Stimulated activated CD4-positive, alpha-beta T cell treated with anti-CD3 and anti-CD28 coated beads, Interleukin-4, amount 100 ng/mL, for 4 hours (primary cell): Measurements from ENCODE around the gene SHANK2.

Experiments
- DNase-seq, 2 experiments: peaks; one replicate each; pipeline ENCODE4 v3.0.0-alpha.2; 2020

Gene SHANK2

GRCh38 chr11:71252269-71252769 lies at the start of gene SHANK2:
Gene SHANK2 (minus strand): TSS chr11:71252577. CDS start chr11:71147326, 105,251 bp downstream.
- DNase-seq: no peak

DNA sequence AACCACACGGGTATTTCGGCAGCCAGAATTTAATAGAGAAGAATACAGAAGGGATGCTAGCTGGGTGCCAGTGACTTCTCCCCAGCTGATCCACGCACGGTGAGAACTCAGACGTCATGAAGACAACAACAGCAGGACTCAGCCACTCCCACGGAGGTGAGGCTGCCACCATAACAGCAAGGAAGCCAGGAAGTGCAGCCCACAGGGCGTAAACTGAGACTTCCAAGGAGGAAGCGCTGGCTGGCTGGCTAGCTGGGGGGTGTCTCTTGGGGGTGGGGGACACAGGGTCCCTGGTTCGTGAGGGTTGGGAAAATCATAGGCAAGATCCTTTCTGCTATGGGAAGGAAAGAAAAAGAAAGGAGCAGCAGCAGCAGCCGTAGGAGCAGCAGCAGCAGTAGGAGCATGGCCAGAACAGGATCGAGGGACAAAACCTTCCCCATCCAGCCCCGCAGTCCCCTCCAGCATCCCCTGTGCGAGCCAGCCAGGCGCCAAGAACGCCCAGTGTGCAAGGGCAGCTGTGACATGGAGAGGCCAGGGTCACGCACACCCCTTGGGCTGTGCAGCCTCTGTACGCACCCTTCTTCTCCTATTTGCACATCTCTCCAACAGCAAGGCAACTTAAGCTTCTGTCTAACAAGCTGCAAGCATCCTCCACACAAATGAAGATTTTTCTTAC lies 49.6 kb upstream of the SHANK2 start:
- DNase-seq: no peak

DNA sequence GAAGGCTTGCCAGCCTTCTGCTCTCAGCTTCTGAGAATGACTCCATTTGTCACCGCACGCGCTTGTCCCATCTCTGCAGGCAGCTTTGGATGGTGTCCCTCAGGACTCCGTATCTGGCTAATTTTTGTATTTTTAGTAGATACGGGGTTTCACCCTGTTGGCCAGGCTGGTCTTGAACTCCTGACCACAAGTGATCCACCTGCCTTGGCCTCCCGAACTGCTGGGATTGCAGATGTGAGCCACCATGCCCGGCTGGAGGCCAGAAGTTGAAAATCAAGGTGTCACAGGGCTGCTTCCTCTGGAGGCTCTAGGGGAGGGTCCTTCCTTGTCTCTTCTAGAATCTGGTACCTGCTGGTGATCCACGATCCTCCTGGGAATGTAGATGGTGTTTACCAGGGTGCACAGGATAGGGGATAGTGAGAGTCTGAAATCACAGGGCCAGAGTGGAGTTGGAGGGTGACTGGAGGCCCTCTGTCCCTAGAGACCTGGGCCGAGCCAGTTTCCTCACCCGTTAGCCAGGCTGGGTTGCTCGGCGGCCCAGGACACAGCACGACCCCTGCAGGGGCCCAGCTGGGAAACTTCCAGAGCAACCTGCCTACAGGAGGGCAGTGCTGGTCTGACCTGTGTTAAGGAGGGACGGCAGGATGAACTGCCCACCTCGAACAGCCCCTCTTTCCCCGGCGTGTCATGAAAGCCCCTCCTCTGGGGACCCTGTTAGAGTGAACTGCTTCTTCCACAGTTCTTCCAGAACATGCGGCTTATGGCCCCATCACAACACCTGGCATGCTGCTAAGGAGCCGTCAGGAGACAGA lies 48.9 kb upstream of the SHANK2 start:
- no peak for DNase-seq

DNA sequence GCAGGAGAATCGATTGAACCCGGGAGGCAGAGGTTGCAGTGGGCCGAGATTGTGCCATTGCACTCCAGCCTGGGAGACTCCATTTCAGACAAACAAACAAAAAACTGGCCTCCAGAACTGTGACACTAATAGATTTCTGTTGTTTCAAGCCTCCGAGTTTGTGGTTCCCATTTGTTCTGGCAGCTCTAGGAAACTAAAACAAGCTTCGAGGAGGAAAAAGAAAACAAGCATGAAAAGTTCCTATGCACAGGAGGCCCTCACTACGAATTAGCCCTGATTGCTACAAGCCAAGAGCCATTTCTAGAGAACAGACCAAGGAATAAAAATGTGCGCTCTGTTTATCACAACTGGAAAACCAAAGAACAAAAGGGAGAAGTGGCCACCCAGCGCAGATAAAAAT lies 47.8 kb upstream of the SHANK2 start:
- DNase-seq: no peak

DNA sequence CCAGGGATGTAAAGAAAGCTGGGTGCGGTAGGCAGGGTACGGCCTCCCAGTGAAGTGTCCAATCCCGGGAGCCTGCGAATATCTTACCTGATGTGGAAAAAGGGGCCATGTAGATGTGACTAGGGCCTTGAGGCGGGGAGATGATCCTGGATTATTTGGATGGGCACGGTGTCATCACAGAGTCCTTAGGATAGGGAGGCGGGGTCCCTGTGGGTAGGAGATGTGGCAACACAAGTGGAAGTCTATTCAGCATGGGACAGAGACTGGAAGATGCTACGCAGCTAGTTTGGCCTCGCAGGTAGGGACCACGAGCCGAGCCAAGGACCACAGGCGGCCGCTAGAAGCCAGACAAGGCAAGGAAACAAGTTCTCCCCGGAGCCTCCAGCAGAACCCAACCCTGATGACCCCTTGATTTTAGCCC lies 46.4 kb upstream of the SHANK2 start:
- DNase-seq: no peak

- DNase-seq: no peak
These were observed 45.7 kb upstream of the SHANK2 start for GRCh38 chr11:71298016-71298550.

- no peak for DNase-seq
These were observed 42.6 kb upstream of the SHANK2 start for GRCh38 chr11:71294846-71295600.

DNA sequence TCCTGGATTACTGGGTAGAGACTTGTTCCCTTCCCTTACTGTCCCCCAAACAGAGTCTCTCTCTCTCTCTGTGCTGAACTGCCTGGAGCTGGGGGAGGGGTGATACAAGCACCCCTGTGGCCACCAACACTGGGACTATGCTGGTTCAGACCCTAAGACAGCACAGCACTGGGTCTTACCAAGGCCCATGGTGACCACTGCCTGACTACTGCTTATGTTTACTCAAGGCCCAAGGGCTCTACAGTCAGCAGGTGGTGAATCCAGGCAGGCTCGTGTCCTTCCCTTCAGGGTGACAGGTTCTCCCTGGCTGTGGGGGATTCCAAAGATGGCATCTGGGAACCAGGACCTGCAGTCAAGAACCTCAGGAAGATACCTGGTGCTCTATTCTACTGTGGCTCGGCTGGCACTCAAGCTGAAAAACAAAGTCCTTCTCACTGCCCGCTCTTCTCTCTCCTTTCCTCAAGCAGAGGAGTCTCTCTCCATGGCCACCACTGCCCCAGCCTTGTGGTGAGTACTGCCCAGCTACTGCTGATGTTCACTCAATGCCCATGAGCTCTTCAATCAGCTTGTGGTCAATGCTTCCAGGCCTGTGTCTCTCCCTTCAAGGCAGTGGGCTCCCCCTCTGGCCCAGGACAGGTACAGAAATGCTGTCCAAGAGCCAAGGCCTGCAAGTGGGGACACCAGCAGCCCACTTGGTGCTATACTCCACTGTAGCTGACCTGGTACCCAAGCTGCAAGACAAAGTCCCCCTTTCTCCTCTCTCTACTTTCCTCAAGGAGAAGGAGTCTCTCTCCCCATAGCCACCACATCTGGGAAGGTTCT lies 41.8 kb upstream of the SHANK2 start:
- DNase-seq: no peak

DNA sequence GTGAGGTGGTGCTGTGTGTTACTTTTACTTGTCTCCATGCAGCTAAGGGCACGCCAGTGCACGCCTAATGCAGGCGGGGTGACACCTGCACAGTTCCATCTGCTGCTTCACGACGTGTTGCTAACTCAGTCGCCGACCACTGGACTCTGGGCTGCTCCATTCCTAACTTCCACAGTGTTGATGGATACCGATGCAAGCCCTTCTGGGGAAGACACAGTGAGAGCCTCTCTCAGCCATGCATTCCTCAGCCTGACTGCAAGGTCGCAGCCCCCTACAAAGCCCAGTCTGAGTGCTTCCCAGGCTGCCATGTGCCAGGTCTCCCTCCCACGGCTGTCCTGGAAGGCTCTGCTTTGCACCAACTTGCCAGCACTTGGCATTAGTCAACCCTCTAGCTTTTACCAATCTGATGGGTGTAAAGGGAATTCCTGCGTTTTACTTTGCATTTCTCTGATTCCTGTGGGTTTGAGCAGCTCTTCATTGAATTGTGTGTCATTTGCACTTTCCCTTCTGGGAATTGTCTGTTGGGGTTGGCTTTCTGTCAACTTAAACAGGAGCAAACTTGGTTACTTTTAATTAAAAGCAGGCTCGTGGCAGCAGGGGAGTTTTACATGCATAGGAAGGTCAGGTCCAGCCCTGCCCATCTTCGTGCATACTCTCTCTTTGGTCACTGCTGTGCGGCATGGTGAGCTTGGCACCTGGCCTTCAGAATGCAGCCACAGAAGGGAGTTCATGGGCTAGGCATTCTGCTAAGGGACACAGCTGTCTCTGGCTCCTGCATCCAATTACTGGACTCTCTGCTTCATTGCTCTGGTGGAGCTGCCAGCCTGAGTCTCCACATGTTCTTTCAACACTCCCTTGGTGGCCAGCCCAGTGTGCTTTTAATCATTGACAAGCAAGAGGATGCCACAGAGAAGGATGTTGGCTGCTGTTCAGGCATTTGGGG lies 34.6 kb upstream of the SHANK2 start:
- DNase-seq: no peak

GRCh38 chr11:71285111-71285510 lies 32.7 kb upstream of the SHANK2 start:
- no peak for DNase-seq

GRCh38 chr11:71284525-71285092 lies 32.2 kb upstream of the SHANK2 start:
- DNase-seq: no peak

- no peak for DNase-seq
These were observed 31.6 kb upstream of the SHANK2 start for GRCh38 chr11:71283971-71284441.

DNA sequence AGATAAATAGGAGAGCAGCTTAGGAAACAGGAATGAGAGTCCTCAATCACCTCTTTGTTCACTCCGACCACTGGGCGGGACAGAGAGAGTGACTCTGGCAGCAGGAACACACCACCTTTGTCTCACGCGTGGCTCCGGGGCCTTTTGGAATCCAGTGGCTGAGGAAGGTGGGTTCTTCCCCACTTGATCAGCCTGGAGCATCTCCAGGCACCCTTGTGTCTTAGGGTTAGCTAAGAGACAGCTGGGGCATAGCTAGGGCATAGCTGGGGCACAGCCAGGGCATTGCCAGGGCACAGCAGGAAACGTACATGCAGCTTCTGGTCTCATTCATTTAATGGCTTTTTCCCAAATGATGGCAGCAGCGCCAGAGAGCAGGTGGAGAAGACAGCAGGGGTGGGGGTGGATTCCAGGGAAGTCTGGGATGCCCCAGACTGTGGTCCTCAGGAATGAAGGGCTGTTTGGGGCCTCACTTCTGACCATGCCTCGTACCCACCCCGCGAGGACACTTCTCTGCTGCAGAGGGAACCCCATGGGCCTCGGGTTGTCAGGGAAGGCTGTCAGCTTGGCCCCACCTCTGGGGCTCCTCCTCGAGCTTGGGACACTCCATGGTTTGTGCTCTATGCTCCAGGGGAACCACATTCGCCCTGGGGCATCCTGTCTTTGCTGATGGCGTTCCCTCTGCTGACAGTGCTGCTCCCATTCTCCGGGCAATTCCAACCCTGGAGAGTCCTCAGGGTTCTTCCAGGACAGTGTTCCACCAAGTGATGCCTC lies 30.4 kb upstream of the SHANK2 start:
- DNase-seq: no peak

DNA sequence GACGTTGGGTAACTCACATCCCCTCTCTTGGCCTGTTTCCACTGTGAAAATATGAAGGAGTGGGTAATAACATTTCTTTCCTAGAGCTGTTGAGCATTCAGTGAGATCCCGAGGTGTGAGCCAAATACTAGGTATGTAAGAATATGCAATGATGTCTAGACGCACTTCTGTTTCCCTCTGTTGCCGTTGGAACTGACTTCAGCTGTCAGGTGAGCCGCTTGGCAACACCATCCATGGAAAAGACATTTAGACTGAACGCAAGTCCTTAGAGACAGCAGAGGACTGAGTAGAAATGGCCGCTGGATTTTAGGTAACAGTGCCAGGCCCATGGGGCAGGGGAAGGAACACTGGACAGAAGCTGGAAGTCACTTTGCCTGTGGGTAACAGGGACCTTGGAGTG lies 29.5 kb upstream of the SHANK2 start:
- no peak for DNase-seq

DNA sequence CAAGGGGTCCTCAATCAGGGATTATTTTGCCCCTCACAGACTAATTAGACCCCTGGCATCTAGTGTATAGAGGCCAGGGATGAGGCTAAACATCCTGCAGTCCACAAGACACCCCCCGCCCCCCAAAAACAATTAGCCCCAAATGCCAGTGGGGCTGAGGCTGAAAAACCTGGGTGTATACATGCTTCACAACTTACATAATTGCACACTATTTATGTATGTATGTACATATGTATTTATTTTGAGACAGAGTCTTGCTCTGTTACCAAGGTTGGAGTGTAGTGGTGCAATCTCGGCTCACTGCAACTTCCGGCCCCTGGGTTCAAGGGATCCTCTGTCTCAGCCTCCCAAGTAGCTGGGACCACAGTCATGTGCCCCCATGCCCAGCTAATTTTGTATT lies 28.8 kb upstream of the SHANK2 start:
- DNase-seq: no peak

DNA sequence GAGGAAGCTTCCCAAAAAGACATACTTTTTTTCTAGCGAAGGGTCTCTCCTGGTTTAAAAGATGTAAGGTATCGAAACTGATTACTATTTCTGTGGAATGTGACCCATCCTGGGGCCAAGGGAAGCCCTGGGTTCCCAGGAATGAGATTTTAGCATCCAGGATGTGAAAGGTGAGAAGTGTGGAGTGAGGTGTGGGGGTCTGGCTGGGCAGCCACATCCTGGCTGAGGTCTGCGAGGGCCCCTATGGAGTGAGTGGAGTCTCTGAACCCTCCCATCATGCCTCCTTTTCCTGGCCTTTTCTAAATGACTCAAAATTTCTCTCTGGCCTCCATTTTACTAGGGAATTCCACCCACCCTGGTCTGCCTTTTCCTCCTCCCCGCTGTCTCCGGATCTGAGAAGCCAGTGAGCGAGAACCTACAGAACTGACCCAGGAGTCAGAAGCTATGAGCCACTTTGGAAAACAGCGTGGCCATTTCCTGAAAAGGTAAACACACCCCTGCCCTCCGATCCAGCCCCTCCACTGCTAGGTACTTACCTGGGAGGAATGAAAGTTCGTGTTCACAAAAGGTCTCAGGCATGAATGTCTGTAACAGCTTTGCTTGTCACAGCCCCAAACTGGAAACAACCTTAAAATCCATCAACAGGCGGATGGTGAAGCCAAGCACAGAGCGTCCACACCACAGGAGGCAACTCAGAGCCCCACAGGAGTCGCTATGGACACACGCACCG lies 27.7 kb upstream of the SHANK2 start:
- no peak for DNase-seq

DNA sequence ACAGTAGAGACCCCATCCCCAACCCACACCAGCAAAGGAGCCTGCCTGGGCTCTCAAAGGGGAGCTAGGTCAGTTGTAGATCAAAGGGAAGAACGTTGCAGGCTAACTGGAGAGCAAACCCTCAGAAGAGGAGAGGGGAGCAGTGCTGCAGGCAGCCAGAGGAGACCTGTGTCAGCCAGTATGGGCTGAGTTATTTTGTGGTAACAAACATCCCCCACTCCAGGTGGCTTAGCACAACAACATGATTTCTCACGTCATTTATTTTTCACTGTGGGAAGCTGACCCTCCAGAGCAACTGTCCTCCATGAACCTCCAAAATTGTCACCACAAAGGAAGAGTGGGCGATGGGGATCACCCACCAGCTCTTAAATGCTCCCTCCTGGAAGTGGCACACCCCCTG lies 19.8 kb upstream of the SHANK2 start:
- DNase-seq: no peak

- no peak for DNase-seq
These were observed 17.5 kb upstream of the SHANK2 start for GRCh38 chr11:71269603-71270511.
